ENCODE measurements around the gene SLC17A7. TPM values are rescaled to one million over a fixed set of nuclear protein-coding genes. Genes with fewer than 3 reads are reported as not detected.

The SLC17A7 gene
- total RNA-seq, 1 experiment from 2014 or later: not detected

DNA sequence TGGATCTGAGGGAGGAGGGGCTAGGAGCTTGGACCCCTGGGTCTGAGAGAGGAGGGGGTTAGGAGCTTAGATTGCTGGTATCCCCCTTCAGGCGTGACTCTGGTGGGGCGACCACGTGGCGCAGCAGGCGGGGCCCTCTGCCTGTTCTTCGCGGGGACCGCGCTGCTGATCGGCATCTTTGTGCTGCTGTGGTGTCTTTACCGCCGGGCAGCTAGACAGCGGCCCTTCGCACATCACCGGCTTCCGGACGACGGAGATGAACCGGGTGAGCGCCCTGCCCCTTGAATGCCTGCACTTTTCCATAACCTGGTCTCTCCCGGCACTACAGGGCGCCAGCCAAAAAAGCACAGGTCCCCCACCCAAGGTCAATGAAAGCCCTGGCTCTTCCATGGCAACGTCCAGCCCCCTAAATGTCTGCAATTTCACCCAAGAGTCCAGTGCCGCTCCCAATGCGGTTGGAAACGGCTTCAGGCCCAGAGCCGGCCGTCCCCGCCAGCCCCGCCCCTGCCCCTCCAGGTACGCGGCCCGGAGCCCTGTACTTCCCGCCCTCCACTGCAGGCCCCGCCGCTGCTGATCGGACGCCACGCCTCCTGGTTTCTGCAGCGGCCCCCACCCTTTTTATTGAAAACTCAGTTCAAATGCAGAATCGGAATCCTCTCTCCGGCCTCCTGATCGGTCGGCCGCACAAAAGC lies 13.3 kb downstream of the SLC17A7 start:
- no peak for DNase-seq (ENCODE audit: low read depth)

DNA sequence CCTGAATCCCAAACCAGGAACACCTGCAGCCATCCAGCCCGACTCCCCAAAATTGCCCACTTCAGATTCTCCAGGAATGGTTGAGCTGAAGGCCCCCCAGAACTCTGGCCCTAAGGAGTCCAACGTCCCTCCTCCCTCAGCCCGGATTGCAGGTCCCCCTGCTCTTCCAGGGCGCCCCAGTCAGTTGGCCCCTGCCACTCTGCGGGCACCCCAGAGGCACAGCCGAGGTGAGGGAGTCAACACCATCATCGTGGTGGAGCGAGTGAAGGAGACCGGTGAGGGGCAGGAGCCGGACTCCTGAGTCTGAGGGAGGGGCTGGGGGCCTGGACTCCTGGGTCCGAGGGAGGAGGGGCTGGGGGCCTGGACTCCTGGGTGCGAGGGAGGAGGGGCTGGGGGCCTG lies 14.0 kb downstream of the SLC17A7 start:
- no peak for DNase-seq (ENCODE audit: low read depth)

DNA sequence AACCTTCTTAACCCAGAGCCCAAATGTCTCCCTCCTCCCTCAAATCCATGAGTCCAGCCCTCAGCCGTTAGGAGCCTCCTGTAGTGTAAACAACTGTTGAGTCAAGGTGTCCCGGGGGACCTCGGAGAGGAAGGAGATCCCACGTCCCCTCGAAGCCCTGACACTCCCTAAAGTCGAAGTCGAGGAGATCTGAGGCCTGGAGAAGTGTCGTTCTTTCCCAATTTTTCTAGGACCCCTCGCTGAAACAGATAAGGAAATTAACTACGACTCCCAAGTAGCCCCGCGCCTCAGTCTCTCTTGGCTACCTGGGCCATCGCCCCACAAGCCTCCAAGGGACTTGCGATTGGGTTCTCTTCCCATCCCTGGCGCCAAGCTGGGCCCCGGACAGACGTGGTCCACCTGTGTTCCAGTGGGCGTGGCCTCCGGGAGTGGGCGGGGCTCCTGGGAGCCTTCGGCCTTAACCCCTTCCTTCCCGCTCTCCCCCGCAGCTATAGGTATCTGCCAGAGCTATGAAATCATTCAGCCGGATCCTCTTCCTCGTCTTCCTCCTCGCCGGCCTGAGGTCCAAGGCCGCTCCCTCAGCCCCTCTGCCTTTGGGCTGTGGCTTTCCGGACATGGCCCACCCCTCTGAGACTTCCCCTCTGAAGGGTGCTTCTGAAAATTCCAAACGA lies 15.3 kb downstream of the SLC17A7 start:
- no peak for DNase-seq (ENCODE audit: low read depth)

DNA sequence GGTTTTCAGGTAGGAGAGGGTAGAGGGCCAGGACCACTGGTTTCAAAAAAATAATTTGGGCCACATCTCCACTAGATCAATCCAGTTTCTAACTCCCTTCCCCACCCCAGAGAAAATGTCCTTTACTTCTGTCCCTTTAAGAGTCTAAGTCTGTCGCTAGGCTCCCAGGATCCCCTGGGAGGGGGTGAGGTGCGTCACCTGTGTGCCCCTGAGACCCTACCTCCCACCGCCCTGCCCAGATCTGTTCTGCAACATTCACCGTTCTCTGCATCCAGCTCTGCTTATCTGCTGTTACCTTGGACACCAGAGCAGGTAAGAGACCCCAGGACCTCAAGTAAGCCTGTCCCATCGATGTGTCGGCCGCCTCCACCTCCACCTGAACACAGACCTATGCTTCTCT lies 16.1 kb downstream of the SLC17A7 start, which contains the start of gene GFY:
TSS of gene GFY (plus strand) at position 211 of the 400 bp plus-strand sequence. CDS start 1,043 bp downstream, outside the sequence.
- no peak for DNase-seq (ENCODE audit: low read depth)

DNA sequence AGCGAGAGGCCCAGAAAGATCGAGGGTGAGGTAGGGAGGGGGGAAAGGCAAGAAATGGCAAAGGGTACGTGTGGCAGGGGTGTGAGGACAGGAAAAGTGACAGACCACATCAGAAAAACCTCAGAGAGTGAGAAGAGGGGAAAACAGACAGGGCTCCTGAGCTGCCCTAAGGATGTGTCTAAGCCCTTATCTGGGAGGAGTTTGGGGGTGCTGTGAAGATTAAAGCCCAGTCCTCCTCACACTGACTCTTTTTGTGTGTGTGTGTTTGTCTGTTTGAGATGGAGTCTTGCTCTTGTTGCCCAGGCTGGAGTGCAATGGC lies 17.4 kb downstream of the SLC17A7 start:
- DNase-seq (ENCODE audit: low read depth): no peak

DNA sequence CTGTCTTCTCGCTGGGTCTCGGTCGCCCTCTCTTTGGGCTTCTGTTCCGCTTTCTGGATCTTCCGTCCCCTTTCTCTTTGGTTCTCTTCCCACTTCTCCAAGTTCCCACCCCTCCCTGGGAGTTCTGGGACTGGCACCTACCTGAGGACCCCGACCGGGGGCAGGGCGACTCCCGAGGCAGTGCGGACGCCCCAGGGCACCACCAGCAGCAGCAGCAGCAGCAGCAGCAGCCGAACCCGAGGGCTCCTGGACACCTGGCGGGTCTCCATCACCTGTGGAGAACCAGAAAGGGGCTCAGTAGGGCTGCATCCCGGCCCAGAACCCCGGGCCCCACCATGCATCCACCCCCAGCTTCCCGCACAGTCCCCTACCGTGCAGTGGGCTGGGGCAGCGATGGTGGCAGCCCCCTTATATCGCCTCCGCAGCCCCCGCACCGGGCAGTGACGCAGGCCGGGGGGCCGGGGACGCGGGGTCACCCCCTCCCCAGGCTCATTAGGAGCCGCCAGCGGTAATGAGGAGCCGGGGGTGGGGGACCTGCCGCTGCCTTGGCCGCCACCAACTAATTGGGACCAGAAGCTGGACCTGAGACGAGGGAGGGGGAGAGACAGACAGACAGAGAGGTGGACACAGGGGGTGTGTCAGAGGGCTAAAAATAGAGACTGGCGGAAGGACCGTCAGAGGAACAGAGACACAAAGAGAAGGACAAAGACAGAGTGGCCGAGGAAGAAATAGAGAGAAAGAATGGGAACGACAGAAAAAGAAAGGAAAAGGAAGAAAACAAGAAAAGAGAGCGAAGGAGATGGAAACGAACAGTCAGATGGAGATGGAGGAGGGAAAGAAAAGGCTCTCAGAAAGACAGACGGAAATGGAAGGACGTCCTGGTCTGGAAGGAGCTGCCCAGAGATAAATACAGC lies 18.0 kb downstream of the SLC17A7 start, which contains the start of gene PTH2:
TSS of gene PTH2 (minus strand) at position 371 of the 914 bp plus-strand sequence. CDS start at position 269, 102 bp downstream.
- no peak for DNase-seq (ENCODE audit: low read depth)

DNA sequence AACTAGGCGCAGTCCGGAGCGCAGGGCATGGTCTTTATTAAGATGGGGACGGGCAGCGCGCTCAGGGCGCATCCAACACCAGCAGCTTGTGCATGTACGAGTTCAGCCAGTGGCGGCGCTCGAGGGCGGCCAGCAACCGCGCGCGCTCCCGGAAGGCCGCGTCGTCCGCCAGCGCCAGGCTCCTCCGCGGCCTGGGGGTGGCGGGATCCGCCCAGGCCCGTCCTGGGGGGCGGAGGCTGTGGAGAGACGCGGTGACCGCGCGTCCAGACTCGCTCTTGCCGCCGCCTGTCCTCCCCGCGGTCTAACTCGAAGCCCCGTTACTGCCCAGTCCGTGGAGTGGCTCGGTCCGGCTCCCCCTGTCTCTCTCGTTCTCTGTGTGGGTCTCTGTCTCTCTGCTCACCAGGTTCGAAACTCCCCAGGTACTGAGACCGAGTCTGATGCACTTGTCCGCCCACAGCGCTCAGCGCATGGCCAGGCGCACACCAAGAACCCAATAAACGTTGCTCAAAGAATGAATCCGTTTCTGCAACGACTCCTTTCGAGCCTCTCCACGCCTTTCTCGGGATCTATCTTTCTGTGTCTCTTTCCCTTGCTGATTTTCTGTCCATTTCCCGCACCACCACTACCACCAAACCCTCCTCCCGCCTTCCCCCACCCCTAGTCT lies 18.8 kb downstream of the SLC17A7 start:
- no peak for DNase-seq (ENCODE audit: low read depth)

DNA sequence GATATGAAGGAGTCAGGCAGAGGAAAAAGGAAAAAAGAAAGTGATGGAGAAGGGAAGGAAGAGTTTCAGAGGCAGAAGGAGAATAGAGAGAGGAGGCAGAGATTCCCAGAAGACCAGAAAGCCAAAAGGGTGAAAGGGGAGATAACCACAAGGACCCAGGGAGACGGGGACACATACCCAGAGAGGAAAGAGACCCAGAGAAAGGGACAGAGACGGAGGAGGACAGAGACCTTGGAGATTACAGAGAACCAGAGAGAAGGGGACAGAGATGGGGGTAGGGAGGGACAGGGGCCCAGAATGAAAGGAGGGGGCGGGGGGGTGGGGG lies 19.5 kb downstream of the SLC17A7 start:
- DNase-seq (ENCODE audit: low read depth): no peak

DNA sequence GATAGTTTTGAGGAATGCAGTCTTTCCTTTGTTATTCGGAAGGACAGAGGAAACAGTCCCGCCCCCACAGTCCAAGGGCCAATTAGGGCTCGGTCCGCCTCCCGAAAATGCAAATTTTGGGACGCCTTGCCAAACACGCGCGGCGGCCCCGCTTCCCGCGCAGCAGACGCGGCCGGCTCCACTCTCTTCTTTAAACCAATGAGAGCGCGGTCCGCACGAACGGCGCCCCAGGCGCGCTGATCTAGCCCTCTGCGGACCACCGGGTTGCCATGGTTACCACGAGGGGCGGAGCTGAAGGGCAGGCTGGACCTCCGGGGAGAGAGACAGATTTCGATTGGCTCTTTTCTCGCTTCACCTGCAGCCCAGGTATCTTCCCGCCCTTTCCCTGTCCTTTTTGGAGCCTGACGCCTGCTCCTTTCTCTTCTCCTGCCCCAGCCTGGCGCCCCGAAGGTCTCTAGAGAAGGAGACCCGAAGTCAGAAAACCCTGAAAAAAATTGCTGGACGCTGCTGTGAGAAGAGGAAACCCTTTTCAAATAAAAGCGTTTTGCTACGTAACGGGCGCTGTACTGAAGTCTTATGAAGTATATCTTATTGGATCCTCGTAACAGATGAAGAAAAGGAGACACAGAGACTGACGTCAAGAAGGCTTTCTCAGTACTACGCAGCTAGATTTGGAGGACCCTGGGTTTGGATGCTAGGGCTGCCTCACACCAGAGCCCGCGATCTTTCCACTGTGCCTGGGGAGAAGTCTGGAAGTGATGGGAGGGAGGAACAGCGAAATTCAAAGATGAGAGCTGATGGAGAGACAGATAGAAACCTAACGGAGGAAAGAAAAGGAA lies 20.1 kb downstream of the SLC17A7 start:
- DNase-seq (ENCODE audit: low read depth): no peak

DNA sequence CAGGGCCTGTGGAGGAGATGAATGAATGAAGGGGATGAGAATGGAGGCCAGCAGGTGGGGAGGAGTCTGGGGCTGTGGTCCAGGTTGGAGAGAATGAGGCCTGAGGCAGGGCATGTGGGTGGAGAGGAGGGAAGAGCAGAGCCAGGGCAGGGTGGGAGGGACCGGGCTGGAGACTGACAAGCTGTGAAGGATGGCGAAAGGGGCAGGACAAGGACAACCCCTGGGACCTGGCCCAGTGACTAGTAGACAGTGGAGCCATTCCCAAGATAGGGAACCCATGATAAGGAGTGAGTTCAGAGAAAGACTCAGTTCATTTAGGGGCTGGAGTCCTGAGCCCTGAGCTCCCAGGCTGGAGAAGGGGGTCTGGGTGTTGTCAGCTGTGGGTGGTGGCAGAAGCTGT lies 21.1 kb downstream of the SLC17A7 start:
- no peak for DNase-seq (ENCODE audit: low read depth)

DNA sequence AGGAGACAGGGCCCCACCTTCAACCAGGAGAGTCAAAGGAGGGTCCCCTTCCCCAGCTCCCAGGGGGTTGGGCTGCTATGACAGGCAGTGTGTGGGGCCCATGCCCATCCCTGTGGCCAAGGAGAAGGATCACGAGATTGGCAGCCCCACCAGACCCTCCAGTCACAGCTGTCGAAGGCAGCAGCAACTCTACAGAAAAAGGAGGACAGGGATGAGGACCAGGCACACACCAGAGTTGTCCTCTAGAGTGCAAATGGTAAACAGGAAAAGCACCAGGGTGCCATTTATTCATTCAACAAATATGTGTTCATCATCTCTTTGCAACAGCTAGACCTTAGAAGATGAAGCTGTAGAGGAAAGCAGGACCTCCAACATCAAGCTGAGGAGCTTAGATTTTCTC lies 22.2 kb downstream of the SLC17A7 start:
- no peak for DNase-seq (ENCODE audit: low read depth)

DNA sequence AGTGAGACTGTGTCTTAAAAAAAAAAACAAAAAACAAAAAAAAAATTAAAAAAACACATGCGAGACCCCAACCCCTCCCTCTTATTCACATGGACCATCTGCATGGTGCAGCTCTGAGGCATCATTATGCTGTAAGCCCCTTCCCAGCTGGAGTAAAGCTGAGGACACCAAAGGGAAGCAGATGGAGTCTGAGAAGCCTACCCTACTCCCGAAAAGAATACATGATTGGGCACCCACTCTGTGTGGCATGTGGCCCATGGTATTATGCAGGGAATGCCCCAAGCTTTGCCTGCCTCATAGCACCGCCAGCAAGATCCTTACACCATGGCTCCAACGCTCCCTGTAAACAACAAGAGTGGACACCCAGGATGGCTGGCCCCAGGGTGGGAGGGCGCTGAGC lies 22.8 kb downstream of the SLC17A7 start:
- no peak for DNase-seq (ENCODE audit: low read depth)

DNA sequence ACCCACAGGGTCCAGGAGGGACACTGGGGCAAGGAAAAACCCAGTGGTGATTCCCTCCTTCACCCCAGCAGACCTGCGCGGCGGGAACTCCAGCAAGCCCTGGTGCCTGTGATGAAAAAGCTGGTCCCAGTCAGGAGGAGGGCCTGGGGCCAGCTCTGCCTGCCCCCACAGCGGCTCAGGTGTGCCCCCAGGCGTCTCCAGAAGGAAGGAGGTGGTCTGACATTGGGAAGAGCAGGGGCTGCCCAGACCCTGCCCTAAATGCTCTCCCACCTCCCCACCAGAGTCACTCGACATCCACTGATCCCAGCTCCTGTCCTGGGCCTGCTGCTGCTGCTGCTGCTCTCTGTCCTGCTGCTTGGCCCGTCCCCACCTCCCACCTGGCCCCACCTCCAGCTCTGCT lies 24.2 kb downstream of the SLC17A7 start:
- DNase-seq (ENCODE audit: low read depth): no peak

DNA sequence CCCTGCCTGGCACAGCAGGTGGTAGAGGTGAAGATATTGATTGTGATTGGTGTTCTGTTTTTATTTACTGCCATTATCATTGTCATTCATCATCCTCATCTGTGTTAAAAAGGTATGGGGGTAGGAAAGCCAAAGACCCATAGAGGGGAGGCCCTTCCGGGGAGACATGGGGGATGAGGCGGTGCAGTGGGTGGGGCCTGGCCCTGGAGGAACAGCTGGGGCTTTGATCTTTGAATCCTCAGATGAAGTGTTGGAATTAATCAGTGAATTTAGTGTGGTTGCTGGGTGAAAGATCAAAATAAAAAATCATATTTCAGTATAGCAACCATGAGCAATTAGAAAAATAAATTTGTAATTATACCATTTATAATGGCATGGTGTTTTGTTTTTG lies 25.5 kb downstream of the SLC17A7 start:
- DNase-seq (ENCODE audit: low read depth): no peak

DNA sequence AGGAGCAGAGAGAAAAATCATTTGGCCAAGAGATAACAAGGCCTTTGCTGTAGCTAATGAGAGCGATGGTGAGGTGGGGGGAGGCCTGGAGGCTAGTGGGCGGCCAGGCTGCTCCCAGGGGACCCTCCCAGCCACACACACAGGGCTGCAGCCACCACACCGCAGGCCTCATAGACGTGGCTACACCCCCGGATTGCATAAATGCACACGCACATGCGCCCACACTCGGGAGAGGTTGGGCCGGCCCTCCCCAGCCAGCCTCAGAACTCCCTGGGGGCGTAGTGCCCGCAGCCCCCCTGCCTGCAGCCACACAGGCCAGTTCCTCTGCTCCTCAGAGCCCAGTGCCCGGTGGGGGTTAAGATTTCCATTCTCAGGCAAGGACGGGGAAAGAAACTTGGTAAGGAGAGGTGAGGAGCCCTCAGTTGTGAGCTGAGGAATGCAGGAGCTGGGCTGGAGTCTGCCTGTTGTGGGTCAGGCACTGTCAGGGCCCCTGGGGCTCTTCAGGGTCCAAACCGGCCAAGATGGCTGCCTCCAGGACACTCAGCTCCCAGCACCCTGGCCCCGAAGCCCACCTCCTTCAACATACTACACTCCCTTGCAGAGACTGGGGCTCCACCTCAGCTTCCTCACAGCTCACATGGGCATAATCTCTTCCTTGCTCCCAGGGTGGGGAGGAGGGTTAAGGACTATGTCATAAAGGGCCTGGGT lies 26.1 kb downstream of the SLC17A7 start:
- DNase-seq (ENCODE audit: low read depth): no peak

DNA sequence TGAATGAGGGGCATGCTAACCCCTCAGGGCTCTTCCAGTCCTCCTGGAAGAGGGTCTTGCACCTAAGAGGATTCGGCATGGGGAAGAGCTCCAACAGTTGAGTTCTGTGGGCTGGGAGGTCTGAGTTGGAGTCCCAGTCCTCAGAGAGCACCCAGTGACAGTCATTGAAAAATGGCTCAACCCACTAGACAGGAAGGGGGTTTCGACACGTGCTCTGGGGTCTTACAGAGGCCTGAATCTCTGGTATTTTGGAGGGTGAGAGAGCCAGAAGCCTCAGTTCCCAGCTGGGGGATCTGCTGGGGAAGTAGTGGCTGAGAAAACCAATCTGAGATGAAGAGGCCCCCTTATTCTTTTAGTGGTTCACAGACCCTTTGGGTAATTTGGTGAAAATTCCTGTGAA lies 27.1 kb downstream of the SLC17A7 start:
- DNase-seq (ENCODE audit: low read depth): no peak

DNA sequence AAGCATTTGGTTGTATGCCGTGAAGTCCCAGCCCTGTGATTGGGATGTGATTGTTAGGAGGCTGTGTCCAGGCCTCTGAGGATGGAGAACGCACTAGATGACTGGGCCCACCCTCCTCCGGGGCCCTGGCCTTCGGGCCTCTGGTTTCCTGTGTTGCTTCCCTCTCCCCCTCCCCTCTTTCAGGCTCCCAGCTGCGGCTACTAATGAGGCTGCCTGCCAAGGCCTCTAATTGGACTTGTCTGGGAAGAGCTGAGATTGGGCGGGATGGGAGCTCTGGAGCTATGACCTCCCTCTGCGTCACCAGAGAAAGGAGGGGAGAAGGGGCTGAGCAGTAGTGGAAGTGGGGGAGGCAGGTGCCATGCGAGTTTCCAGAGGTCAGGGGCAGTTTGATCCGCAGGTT lies 28.0 kb downstream of the SLC17A7 start:
- DNase-seq (ENCODE audit: low read depth): no peak

DNA sequence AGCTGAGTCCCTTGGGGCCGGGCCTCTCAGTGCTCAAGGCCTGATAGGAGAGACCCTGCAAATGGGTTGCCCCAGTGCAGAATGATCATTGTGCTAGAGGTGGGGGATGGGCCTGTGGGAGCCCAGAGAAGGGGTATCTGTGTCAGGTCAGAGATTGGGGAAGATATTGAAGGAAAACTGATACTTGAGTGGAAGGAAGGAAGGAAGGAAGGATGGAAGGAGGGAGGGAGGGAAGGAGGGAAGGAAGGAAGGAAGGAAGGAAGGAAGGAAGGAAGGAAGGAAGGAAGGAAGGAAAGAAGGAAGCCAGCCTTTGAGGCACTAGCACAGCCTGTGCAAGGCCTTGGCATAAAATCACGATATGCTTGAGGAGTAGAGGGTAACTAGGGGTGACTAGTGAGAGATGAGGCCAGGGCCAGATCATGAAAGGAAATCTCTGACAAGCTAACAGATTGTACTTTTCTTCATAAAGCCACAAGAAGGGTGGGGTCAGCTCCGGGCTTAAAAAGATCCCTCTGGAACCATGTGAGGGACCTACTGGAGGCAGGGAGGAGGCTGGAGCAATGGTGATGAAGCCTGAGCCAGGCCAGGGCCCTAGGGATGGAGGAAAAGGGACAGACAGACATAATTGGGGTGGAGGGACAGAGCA lies 29.5 kb downstream of the SLC17A7 start:
- DNase-seq (ENCODE audit: low read depth): no peak

DNA sequence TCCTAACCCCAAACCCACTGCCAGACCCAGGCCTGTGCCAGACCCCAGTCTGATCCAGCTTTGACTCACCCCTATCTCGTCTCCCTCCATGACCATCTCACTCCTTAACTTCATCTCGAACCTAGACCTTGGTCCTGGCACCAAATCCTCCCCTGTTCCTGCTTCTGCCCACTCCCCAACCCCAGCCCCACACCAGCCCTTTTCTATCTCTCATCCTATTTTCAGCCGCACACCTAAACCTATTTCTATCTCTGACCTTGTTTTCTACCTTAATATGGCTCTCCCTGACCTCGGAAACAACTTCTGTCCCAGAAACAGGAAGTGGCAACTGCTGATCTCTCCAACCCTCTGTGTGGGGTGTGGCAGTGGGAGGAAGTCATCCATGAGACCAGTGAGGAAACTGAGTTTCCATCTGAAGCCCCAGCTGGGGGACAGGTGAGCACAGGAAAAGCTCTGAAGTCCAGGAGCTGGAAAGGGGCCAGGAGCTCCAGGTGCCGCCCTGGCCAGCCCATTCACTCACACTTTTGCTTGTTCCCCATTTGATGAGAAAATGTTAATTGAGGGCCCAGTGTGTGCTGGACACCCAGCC lies 31.8 kb downstream of the SLC17A7 start:
- DNase-seq (ENCODE audit: low read depth): no peak
